Measurements from ENCODE around the gene CROCC2. TPM values are rescaled to one million over a fixed set of nuclear protein-coding genes. Genes with fewer than 3 reads are reported as not detected.

Gene CROCC2
- total RNA-seq, 1 donor: not detected

DNA sequence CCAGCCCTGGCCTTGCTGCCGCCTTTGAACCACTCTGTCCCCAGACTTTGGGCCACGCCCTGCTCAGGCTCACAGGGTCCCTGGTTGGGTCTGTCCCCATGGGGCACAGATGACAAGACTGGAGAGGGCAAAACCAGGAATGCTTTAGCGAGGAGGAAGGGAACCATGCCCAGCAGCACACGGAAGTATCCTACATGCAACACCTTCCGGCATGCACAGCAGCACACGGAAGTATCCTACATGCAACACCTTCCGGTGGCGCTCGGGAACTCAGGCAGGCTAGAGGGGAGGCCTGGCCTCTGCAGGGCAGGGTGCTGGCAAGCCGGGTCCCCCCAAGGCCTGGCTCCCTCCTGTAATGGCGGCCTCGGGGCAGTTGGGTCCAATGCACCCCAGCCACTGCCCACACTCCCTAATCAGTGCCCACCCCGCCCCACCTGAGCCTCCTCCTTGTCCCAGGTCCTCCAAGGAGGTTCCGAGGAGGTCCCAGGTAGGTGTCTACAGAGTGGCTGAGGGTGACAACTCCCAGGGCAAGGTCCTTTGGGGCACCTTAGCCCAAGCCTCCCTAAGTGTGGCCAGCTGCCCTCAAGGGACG lies 58.7 kb downstream of the CROCC2 start:
- Histone ChIP-seq H3K4me3 (ENCODE audit: low read length) (no peak overlapping the region), H3K4me1 (ENCODE audit: insufficient read depth, low read length) (peaks cover 18% of the 10 kb centered on the region), H3K27me3 (ENCODE audit: insufficient read depth, low read length) (no peaks in the 10 kb centered on the region), H3K9me3 (ENCODE audit: low read depth, low read length) (no peaks in the 10 kb centered on the region)

DNA sequence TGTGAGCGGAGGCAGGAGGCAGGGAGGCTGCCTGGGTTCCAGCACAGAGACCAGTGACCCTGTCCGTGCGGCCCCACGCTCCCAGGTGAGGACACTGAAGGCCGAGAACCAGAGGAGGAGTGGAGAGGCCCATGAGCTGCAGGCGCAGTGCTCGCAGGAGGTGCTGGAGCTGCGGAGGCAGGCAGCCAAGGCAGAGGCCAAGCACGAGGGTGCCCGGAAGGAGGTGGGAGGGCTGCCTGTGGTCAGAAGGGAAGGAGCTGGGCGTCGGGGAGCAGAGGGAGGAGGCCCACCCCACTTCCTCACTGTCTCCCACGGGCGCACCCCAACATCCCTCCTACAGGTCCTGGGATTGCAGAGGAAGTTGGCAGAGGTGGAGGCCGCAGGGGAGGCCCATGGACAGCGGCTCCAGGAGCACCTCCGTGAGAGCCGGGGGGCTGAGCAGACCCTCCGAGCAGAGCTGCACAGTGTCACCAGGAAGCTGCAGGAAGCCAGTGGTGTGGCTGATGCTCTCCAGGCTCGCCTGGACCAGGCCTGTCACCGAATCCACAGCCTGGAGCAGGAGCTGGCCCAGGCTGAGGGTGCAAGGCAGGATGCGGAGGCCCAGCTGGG lies 59.3 kb downstream of the CROCC2 start:
- H3K9me3 ChIP-seq (ENCODE audit: low read depth, low read length): no peaks in the 10 kb centered on the region
- H3K4me1 ChIP-seq (ENCODE audit: insufficient read depth, low read length): peaks cover 13% of the 10 kb centered on the region
- no peak overlapping the region for H3K4me3 ChIP-seq (ENCODE audit: low read length)

DNA sequence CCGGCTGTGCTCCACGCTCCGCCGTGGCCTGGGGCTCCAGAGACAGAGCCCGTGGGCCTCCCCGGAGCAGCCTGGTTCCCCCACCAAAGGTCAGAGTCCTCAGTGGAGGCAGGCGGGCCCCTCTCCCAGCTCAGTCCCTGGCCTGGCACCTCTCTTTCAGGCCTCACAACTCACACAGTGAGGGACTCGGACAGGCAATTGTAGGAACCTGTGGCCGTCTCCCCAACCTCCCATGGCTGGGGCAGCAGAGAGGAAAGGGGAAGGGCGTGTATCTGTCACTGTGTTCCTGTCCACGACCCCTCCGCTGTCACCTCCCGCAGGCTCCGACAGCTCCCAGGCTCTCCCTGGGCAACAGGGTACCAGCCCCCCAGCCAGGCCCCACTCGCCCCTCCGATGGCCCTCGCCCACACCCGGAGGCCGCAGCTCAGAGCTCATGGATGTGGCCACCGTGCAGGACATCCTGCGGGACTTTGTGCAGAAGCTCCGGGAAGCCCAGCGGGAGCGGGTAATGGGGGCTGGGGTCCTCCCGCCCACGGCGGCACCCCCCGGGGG lies 59.8 kb downstream of the CROCC2 start:
- Histone ChIP-seq H3K27me3 (ENCODE audit: insufficient read depth, low read length) (no peaks in the 10 kb centered on the region), H3K4me3 (ENCODE audit: low read length) (no peak overlapping the region), H3K4me1 (ENCODE audit: insufficient read depth, low read length) (peaks cover 12% of the 10 kb centered on the region)

More for the DNA sequence above, 59.3 kb downstream of the CROCC2 start:
- H3K27me3 ChIP-seq (ENCODE audit: insufficient read depth, low read length): no peaks in the 10 kb centered on the region

DNA sequence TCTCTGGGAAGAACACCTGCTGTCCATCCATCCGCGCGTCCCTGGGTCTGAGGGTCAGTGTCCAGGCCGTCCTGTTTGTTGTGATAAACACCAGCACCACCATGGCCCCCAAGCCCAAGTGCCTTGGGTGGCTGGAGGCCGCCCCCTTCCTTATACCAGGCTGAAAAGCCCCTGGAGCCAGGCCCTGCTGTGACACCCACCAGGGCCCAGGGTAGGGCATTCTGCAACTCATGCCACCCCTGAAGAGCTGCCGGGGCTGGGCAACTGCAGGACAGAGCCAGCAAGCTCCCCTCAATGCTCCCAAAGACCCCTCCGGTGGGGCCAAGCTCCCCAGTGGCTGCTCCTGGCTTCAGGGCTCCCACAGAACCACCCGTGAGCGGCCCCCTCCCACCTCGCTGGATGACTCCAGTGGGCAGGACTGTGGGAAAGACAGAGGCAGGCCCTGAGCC lies 60.3 kb downstream of the CROCC2 start:
- Histone ChIP-seq H3K27me3 (ENCODE audit: insufficient read depth, low read length) (no peaks in the 10 kb centered on the region), H3K4me3 (ENCODE audit: low read length) (no peak overlapping the region), H3K4me1 (ENCODE audit: insufficient read depth, low read length) (peaks cover 12% of the 10 kb centered on the region)

More for the DNA sequence above, 59.8 kb downstream of the CROCC2 start:
- no peaks in the 10 kb centered on the region for H3K9me3 ChIP-seq (ENCODE audit: low read depth, low read length)

DNA sequence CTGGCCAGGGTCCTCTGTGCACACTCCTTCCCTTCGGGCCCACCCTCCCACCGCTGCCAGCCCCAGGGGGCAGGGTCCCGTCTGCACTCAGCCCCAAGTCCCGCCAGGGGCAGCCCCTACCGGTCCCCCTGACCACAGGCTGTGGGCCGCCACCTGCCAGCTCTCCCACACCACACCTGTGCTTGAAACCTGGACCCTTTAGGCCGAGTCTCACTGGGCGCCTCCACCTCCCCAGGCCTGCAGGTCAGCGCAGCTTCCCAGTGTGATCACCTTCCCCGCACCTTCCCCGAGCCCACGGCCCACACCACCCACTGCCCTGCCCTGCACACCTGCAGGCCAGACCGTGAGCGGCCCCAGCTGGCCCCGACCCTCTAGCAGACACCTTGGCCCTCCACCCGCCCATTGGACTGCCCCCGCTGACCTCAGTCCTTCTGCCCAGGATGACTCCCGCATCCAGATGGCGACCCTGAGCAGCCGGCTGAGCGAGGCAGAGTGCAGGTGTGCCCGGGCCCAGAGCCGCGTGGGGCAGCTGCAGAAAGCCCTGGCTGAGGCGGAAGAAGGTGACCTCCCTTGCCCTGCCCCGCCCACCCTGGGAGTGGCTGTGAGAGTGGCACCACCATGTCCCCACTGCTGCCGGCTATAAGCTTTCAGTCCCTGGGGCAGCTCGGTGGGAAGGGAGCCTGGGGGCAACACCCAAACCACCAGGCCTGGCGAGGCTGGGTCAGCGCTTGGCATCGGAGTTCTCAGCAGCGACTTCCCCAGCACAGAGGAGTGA lies 61.0 kb downstream of the CROCC2 start:
- H3K4me3 ChIP-seq (ENCODE audit: low read length): no peak overlapping the region
- H3K9me3 ChIP-seq (ENCODE audit: low read depth, low read length): no peaks in the 10 kb centered on the region
- no peaks in the 10 kb centered on the region for H3K27me3 ChIP-seq (ENCODE audit: insufficient read depth, low read length)
- peaks cover 12% of the 10 kb centered on the region for H3K4me1 ChIP-seq (ENCODE audit: insufficient read depth, low read length)

More for the DNA sequence above, 60.3 kb downstream of the CROCC2 start:
- H3K9me3 ChIP-seq (ENCODE audit: low read depth, low read length): no peaks in the 10 kb centered on the region

DNA sequence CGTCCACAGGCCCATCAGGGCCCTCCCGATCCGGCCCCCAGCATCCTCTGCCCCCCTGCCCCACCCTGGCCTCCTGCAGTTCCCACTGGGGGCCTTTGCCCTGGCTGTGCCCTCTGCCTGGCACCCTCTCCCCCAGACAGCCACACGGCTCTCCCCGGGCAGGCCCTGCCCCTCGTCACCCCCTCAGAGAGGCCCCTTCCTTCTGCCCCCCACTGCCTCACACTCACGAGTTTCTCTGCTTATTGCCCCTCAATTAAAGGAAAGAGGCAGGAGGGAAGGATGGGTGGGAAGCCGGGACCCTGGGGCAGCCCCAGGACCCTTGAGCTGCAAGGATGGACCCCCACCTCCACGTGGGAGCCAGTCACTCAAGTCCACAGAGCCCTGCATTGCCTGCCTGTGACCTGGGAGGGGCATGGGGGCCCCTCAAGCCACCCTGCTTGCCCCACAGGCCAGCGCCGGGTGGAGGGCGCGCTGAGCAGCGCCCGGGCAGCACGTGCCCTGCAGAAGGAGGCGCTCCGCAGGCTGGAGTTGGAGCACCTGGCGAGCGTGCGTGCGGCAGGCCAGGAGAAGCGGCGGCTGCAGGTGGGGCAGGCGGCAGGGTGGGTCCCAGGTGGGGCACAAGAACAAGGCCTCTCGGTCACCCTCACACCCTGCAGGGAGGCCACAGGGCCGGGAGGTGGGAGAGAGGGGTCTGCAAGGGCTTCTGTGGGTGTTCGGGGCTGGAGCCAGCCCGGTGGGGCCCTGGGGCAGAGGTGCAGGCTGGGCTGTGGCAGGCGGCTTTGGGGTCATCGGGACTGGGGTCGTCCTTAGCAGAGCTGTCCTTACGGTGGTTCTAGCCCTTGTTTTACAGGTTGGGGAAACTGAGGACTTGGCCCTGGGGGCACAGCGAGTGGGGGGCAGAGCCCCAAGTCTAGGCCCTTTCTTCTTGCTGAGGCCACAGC lies 61.8 kb downstream of the CROCC2 start:
- Histone ChIP-seq H3K4me1 (ENCODE audit: insufficient read depth, low read length) (peaks cover 12% of the 10 kb centered on the region), H3K9me3 (ENCODE audit: low read depth, low read length) (no peaks in the 10 kb centered on the region), H3K4me3 (ENCODE audit: low read length) (no peak overlapping the region), H3K27me3 (ENCODE audit: insufficient read depth, low read length) (no peaks in the 10 kb centered on the region)

DNA sequence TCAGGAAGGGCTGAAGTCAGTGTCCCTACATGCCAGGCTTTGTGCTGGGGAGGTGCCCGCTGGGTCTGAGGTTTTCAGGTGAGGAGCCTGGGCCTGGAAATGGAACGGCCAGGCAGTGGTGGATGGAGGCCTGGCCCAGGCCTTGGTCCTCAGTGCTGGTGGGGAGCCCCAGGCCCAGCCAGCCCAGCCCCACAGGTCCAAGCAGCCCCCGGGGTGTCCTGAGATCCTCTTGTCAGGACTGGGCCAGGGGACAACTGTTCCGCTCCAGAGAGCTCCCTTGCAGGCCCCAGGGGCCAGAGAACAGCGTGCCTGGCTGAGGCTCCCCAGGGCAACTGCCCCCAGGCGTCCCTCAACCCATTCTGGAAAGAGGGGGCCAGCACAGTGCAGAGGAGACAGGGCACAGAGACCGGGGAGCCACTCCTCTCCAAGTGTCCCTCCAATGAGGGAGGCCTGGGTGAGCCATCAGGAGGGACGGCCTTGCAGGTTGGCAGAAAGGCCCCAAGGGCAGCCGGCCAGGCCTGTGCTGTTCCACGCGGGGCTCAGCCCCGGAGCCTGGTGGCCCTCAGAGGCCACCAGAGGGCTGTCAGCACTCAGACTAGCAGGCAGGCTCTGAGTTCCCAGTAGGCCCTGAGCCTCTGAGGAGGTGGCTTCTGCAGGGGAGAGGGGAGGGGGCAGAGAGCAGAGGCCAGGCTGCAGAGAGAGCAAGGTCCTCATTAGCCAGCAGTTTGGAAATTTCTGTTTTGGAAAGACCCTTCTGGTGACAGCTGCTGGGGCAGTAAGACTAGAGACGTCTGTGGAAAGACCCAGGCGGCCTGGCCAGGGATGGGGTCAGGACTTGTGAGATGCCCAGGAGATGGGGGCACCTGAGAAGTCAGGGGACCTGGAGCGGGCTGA lies 62.8 kb downstream of the CROCC2 start:
- Histone ChIP-seq H3K27me3 (ENCODE audit: insufficient read depth, low read length) (no peaks in the 10 kb centered on the region), H3K9me3 (ENCODE audit: low read depth, low read length) (no peaks in the 10 kb centered on the region), H3K4me3 (ENCODE audit: low read length) (no peak overlapping the region), H3K4me1 (ENCODE audit: insufficient read depth, low read length) (peaks cover 12% of the 10 kb centered on the region)

DNA sequence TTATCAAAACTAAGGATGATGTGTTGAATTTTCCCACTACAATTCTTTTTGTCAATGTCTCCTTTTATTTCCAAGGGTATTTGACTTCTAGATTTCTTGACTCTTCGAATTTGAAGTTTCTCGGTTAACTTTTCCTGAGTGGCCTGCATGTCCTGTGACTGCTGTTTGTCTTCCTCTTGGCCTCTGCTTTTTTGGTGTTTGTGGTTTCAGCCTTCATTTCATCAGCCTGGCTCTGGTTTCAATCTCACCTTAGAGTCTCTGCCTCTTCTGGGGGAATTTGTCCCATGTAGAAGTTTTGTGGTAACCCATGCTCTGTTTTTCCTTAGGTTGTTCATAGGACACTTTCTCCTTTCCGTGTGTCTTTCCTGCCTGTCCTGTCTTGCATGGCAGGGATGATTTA lies 64.0 kb downstream of the CROCC2 start:
- H3K4me3 ChIP-seq (ENCODE audit: low read length): no peak overlapping the region
- H3K9me3 ChIP-seq (ENCODE audit: low read depth, low read length): no peaks in the 10 kb centered on the region
- no peaks in the 10 kb centered on the region for H3K27me3 ChIP-seq (ENCODE audit: insufficient read depth, low read length)

DNA sequence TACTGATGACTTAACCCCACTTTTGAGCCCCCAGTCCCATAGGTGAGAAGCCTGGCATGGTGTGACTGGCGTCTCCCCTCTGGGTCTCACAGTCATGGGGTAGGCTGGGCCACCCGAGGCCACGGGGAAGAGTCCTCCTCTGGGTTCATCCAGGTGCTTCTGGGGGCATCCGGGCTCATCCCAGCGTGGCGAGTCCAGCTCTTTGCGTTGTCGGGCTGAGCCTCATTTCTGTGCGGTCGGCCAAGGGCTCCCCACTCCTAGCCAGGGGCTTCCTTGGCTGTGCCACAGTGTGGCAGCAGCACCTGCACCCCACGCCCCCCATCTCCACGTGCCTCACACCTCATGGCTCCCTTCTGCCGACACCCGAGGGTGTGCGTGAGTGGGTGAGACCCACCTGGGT lies 64.7 kb downstream of the CROCC2 start:
- Histone ChIP-seq H3K4me3 (ENCODE audit: low read length) (no peak overlapping the region), H3K27me3 (ENCODE audit: insufficient read depth, low read length) (no peaks in the 10 kb centered on the region), H3K4me1 (ENCODE audit: insufficient read depth, low read length) (no peaks in the 10 kb centered on the region), H3K9me3 (ENCODE audit: low read depth, low read length) (no peaks in the 10 kb centered on the region)

More for the DNA sequence above, 64.0 kb downstream of the CROCC2 start:
- H3K4me1 ChIP-seq (ENCODE audit: insufficient read depth, low read length): peaks cover 5% of the 10 kb centered on the region

DNA sequence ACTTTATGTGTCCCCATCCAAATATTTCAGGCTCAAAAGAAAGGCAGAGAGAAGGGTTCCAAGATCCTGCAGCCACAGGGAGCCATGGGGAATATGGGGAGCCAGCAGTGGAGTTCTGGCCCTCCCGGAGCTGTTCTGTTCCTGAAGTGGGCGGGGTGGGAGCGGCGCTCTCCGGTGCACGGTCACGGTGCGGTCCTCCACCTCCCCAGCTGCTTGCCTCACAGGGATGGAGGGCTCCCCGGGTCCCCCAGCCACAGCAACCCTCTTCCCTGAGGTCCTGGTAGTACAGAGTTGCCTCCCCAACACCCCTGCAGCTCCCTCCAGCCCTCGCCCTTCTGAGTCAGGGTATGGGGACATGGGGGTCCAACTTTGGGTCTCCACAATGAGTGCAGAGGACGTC lies 66.1 kb downstream of the CROCC2 start:
- Histone ChIP-seq H3K9me3 (ENCODE audit: low read depth, low read length) (no peaks in the 10 kb centered on the region), H3K4me3 (ENCODE audit: low read length) (no peak overlapping the region), H3K4me1 (ENCODE audit: insufficient read depth, low read length) (no peaks in the 10 kb centered on the region), H3K27me3 (ENCODE audit: insufficient read depth, low read length) (no peaks in the 10 kb centered on the region)

DNA sequence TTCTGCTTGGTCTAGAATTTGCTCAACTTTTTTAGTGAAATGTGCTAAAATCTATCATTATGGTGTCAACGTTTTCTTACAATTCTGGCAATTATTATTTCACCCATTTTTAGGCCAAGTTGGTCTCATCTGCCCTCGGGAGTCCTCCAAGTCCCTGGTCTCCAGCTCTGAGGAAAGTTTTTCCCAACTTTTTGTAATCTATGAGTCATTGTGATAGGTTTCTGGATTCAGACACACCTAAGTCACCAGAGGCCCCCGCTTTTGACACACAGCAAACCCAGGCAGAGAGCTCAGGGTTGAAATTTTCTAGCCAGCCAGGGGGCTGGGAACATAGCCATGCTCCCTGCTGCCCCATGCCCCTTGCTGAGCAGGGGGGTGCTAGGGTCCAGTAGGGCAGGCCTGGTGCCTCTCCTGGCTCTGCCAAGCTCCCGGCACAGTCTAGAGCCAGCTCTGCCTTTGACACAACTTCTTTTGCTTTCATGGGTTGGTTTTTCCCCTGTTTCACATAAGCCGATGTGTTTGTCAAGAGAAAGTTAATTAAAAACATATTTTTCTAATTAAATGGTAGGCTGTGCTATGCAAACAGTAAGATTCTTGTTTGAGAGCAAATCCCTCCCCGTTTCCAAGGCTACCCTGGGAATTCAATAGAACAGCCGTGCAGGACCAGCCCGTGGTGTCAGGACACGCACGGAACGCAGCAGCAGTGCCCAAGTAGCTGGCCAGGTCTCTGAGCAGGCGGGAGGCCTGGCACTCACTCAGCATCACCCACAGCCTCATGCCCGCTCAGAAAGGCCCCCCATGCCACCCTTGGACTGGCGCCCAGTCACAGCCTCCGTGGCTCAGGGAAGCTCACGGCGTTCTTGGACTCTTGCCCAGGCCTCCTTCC lies 66.7 kb downstream of the CROCC2 start:
- Histone ChIP-seq H3K4me1 (ENCODE audit: insufficient read depth, low read length) (no peaks in the 10 kb centered on the region), H3K27me3 (ENCODE audit: insufficient read depth, low read length) (no peaks in the 10 kb centered on the region), H3K4me3 (ENCODE audit: low read length) (no peak overlapping the region), H3K9me3 (ENCODE audit: low read depth, low read length) (no peaks in the 10 kb centered on the region)

DNA sequence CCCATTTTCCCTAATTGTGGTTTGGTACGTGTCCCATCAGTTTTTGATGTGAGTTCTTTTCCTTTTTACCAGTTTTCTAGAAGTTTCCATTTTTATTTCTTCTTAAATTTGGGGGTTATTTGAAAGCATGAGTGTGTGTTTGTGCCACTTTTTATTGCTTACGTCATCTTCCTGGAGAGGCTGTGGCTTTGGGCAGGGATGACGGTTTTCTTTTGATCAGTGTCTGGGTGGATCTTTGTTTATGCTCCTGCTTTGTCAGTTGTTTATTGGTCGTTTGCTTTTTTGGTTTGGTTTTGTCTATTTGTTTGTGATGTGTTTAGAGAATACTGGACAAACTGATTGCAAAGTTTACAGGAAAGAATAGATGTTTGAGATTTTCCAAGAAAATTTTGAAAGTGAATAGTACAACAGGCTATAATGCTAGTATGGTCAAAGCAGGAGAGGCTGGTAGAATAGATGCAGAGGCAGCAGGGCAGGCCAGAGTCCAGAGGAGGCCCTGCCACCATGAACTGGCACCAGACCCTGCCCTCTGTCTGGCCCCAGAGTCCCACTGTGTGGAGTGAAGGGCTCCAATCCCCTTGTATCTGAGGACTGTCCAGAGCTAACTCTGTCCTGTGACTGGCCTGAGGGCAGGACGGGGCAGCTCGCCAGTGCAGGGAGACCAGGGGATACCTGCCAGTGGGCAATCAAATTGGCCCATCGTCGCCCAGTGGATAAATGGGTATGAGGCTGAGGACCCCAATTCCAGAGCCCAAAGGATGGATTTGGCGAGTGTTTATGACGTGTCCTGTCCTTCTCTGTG lies 68.8 kb downstream of the CROCC2 start:
- H3K4me3 ChIP-seq (ENCODE audit: low read length): no peak overlapping the region
- H3K4me1 ChIP-seq (ENCODE audit: insufficient read depth, low read length): no peaks in the 10 kb centered on the region
- no peaks in the 10 kb centered on the region for H3K9me3 ChIP-seq (ENCODE audit: low read depth, low read length)
- H3K27me3 ChIP-seq (ENCODE audit: insufficient read depth, low read length): no peaks in the 10 kb centered on the region

All from mononuclear cell (primary cell).